A549 (cell line): ENCODE results near the gene FRS2.

Experiments used
- EP300 ChIP-seq, 2 experiments: fragments of >200 bp; sonication (Bioruptor Twin); formaldehyde crosslinking; IDR thresholded peaks; 2 replicates in 1 of 2; 3 replicates in 1 of 2; pipeline ENCODE4 v1.6.1; 2016 to 2017
- ESRRA ChIP-seq: fragments of 150-350 bp; IDR thresholded peaks from 2 replicates; pipeline ENCODE4 v1.6.1; 2014; ENCODE audit warnings: mild to moderate bottlenecking, low read length, borderline replicate concordance
- HDAC2 ChIP-seq: fragments of 200-600 bp; sonication (generic); IDR thresholded peaks from 2 replicates; pipeline ENCODE4 v1.6.1; 2016
- MAFK ChIP-seq: fragments of 450-650 bp; IDR thresholded peaks from 2 replicates; pipeline ENCODE4 v1.6.1; 2014; ENCODE audit not compliant: partially characterized antibody
- PBX3 ChIP-seq: IDR thresholded peaks from 2 replicates; pipeline ENCODE4 v1.6.1; 2012
- POLR2A ChIP-seq: IDR thresholded peaks from 2 replicates; pipeline ENCODE4 v1.6.1; 2012; ENCODE audit warnings: mild to moderate bottlenecking, low read length
- POLR2AphosphoS2 ChIP-seq: conservative IDR thresholded peaks from 2 replicates; pipeline ENCODE4 v1.6.1; 2012; ENCODE audit warnings: low read length, improper control_type of control experiment, inconsistent platforms
- RAD21 ChIP-seq, 2 experiments: fragments of >200 bp in 1 of 2; sonication (Bioruptor Twin) in 1 of 2; formaldehyde crosslinking in 1 of 2; IDR thresholded peaks in 1 of 2; conservative IDR thresholded peaks in 1 of 2; 2 replicates in 1 of 2; 3 replicates in 1 of 2; pipeline ENCODE4 v1.6.1; 2012 to 2018; ENCODE audit warnings: inconsistent platforms in 1 of 2
- REST ChIP-seq: fragments of 200-600 bp; sonication (generic); IDR thresholded peaks from 2 replicates; pipeline ENCODE4 v1.6.1; 2016; ENCODE audit warnings: antibody characterized with exemption, mild to moderate bottlenecking, moderate library complexity
- SMC3 ChIP-seq: fragments of >200 bp; sonication (Bioruptor Twin); formaldehyde crosslinking; IDR thresholded peaks from 3 replicates; pipeline ENCODE4 v1.6.1; 2018; ENCODE audit warnings: inconsistent platforms
- USF2 ChIP-seq: fragments of 450-650 bp; IDR thresholded peaks from 2 replicates; pipeline ENCODE4 v1.6.1; 2014; ENCODE audit warnings: antibody characterized with exemption
- ZFP36 ChIP-seq: fragments of 450-650 bp; IDR thresholded peaks from 2 replicates; pipeline ENCODE4 v1.6.1; 2014; ENCODE audit warnings: borderline replicate concordance; ENCODE audit not compliant: partially characterized antibody
- TF ChIP-seq, protein P1 (sequence below): fragments of >200 bp; sonication (Bioruptor Twin); formaldehyde crosslinking; IDR thresholded peaks from 3 replicates; pipeline ENCODE4 v1.5.1; 2016

- TF ChIP-seq, protein P1, sequence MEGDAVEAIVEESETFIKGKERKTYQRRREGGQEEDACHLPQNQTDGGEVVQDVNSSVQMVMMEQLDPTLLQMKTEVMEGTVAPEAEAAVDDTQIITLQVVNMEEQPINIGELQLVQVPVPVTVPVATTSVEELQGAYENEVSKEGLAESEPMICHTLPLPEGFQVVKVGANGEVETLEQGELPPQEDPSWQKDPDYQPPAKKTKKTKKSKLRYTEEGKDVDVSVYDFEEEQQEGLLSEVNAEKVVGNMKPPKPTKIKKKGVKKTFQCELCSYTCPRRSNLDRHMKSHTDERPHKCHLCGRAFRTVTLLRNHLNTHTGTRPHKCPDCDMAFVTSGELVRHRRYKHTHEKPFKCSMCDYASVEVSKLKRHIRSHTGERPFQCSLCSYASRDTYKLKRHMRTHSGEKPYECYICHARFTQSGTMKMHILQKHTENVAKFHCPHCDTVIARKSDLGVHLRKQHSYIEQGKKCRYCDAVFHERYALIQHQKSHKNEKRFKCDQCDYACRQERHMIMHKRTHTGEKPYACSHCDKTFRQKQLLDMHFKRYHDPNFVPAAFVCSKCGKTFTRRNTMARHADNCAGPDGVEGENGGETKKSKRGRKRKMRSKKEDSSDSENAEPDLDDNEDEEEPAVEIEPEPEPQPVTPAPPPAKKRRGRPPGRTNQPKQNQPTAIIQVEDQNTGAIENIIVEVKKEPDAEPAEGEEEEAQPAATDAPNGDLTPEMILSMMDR, result no peak
- TF ChIP-seq POLR2A (no peak), RAD21 (conservative IDR thresholded peaks at IDR 0.05 in 1 of 2, IDR thresholded peaks at IDR 0.05 in 1 of 2) (no peak), POLR2AphosphoS2 (no peak), SMC3 (no peak), MAFK (no peak), ESRRA (no peak), USF2 (no peak), HDAC2 (no peak), ZFP36 (no peak), EP300 (IDR thresholded peaks at IDR 0.05) (no peak), PBX3 (no peak), REST (no peak)
Observed at GRCh38 chr12:69556383-69556782, 86.2 kb downstream of the FRS2 start.
